Measurements from ENCODE around the gene DLGAP5. TPM values are rescaled to one million over a fixed set of nuclear protein-coding genes. Genes with fewer than 3 reads are reported as not detected.

Gene DLGAP5
- total and polyA plus RNA-seq, 9 donors: 0.43 to 0.69 (median 0.47) TPM; not detected in 4

DNA sequence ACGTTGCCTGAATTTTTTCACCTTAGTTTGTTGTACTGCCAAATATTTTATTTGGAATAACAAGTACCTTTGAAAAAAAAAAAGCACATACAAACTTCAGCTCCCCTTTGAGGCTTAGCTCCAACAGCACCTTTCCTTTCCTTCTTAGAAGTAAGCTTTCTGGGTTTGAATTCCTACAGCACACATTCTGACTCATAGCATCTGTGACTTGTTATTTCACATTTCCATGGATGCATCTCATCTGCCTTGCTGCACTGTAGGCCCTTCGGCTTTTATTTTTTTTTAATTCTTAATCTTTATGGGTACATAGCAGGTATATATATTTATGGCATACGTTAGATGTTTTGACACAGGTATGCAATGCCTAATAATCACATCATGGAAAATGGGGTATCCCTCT lies 55.1 kb downstream of the DLGAP5 start:
- Histone ChIP-seq H3K36me3 (no peaks in the 10 kb centered on the region), H3K27ac (peak overlapping the region in 1 of 2 donors; percentile 65), H3K9me3 (no peaks in the 10 kb centered on the region), H3K4me3 (no peak overlapping the region), H3K27me3 (no peaks in the 10 kb centered on the region), H3K4me1 (ENCODE audit: insufficient read depth) (peaks cover 30% of the 10 kb centered on the region)
- TF ChIP-seq, protein P1, sequence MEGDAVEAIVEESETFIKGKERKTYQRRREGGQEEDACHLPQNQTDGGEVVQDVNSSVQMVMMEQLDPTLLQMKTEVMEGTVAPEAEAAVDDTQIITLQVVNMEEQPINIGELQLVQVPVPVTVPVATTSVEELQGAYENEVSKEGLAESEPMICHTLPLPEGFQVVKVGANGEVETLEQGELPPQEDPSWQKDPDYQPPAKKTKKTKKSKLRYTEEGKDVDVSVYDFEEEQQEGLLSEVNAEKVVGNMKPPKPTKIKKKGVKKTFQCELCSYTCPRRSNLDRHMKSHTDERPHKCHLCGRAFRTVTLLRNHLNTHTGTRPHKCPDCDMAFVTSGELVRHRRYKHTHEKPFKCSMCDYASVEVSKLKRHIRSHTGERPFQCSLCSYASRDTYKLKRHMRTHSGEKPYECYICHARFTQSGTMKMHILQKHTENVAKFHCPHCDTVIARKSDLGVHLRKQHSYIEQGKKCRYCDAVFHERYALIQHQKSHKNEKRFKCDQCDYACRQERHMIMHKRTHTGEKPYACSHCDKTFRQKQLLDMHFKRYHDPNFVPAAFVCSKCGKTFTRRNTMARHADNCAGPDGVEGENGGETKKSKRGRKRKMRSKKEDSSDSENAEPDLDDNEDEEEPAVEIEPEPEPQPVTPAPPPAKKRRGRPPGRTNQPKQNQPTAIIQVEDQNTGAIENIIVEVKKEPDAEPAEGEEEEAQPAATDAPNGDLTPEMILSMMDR (IDR thresholded peaks at IDR 0.05): no peak
- TF ChIP-seq POLR2A (IDR thresholded peaks at IDR 0.05) (no peak), EP300 (IDR thresholded peaks at IDR 0.05) (no peak)
- WGBS, 3 donors: 47 to 50% (median 50%) methylated on average over 3 of the region's 3 CpGs
- intact Hi-C loops (cut with DNase I): loop anchor here in 1 of 4 donors (5.0 kb wide), 1 partner anchor 44 kb away; no protein-coding TSS in a partner anchor
- DNase-seq: no peak

DNA sequence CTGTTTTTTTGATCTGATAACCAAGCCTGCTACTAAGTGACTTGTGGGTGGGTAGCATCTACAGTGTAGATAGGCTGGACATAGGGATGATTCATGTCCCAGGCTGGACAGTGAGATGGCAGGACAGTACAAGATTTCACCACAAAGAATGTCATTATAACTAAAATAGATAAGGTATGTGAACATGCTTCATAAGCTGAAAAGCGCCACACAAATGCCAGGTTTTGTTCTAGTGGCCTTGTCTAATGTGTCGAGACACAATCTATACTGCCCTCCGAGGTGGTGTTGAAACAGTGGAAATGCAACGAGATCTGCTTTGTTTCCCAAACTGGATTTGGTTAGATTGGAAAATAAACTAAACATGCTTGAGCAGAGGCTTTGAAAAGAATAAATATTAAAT lies 58.0 kb downstream of the DLGAP5 start:
- Histone ChIP-seq H3K36me3 (no peaks in the 10 kb centered on the region), H3K27ac (no peak overlapping the region), H3K27me3 (no peaks in the 10 kb centered on the region), H3K4me3 (no peak overlapping the region), H3K4me1 (ENCODE audit: insufficient read depth) (peaks cover 32% of the 10 kb centered on the region), H3K9me3 (no peaks in the 10 kb centered on the region)
- 27 to 64% (median 51%) methylated on average over 4 of the region's 4 CpGs for WGBS, 3 donors
- no peak for DNase-seq
- TF ChIP-seq EP300 (IDR thresholded peaks at IDR 0.05): no peak
- TF ChIP-seq, protein P1 (IDR thresholded peaks at IDR 0.05): peak in 2 of 3 donors; percentile 12 to 55
- intact Hi-C loops (cut with DNase I): no loop called here

DNA sequence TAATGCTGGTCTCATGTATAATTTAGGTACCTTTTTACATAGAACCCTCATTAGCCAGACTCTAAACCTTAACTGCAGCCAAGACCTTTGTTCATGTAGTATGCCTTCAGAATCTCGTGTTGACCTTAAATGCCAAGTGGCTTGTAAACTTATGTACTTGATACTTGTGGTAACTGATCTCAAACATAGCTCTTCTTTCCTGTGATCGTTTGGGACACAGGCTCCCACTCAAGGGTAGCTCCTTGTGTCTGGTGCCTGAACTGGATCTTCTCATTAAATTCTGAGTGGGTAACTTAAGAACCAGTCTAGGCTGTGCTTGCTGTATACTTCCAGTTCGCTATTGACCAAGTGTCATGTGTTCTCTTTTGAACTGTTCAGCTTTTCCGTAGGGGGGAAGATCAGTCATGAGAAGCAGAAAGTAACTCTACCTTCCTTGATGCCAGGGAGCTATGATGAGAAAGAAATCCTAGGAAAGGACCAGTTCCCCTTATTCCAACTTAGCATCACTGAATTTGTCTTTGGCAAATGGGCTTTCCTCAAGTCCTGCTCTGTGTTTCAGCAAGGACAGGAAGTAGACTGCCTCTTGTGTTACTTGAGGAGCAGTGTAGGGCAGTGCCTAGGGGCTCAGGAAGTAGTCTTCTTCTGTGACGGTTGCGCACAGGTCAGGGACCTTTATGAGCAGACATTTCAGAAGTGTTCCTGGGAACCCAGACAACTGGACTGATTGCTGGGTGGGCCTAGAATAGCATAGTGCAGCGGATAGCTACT lies 59.8 kb downstream of the DLGAP5 start:
- H3K27ac ChIP-seq: peak overlapping the region; percentile 28 to 41
- intact Hi-C loops (cut with DNase I): no loop called here

DNA sequence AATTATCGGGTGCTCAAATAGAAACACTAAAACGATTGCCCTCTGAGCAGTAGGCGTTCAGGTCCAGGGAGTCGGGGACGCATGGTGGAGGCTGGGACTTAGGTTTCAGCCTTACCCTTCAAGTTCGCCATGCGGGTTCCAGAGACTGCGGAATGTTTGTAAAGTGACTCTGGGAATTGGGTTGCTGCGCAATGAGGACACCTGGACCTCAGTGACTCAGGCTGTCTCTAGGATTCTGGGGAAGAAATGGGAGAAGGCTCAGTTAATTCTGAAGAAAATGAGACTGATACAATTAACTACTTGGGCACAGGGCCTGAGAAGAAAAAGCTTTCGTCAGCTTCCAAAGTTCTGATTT lies 61.2 kb downstream of the DLGAP5 start:
- no peak for DNase-seq
- intact Hi-C loops (cut with DNase I): no loop called here
- H3K27ac ChIP-seq: peak overlapping the region; percentile 94 to 97
- 17 to 26% (median 21%) methylated on average over 10 of the region's 10 CpGs for WGBS, 3 donors
- H3K4me3 ChIP-seq: peak overlapping the region; percentile 75
- H3K4me1 ChIP-seq (ENCODE audit: insufficient read depth): peaks cover 23% of the 10 kb centered on the region
- H3K27me3 ChIP-seq: no peaks in the 10 kb centered on the region
- H3K9me3 ChIP-seq: no peaks in the 10 kb centered on the region
- TF ChIP-seq EP300 (IDR thresholded peaks at IDR 0.05): no peak
- TF ChIP-seq, protein P1 (IDR thresholded peaks at IDR 0.05): no peak
- TF ChIP-seq POLR2A (IDR thresholded peaks at IDR 0.05): no peak
- no peaks in the 10 kb centered on the region for H3K36me3 ChIP-seq

More for the DNA sequence above, 59.8 kb downstream of the DLGAP5 start:
- no peaks in the 10 kb centered on the region for H3K9me3 ChIP-seq
- H3K36me3 ChIP-seq: no peaks in the 10 kb centered on the region
- TF ChIP-seq, protein P1 (IDR thresholded peaks at IDR 0.05): no peak
- TF ChIP-seq POLR2A (IDR thresholded peaks at IDR 0.05): no peak
- no peak for TF ChIP-seq EP300 (IDR thresholded peaks at IDR 0.05)
- DNase-seq: peak in 1 of 5 donors; percentile 50
- 70 to 79% (median 73%) methylated on average over 7 of the region's 7 CpGs for WGBS, 3 donors
- H3K4me3 ChIP-seq: peak overlapping the region; percentile 75
- H3K27me3 ChIP-seq: no peaks in the 10 kb centered on the region
- H3K4me1 ChIP-seq (ENCODE audit: insufficient read depth): peaks cover 24% of the 10 kb centered on the region
